HG02884 (cell line): Measurements from ENCODE around the gene UGGT1.

ENCODE experiments used
- ATAC-seq: cut with Tn5 transposase; IDR thresholded peaks from one replicate; pipeline ENCODE4 v1.9.1; 2021; ENCODE audit warnings: mild to moderate bottlenecking, moderate library complexity; ENCODE audit not compliant: unreplicated experiment

Gene UGGT1

GRCh38 chr2:128215897-128216642 lies 125.1 kb downstream of the UGGT1 start:
- ATAC-seq, result no peak

- ATAC-seq, result no peak
Measured at GRCh38 chr2:128217671-128218070, 126.7 kb downstream of the UGGT1 start.

- ATAC-seq, result no peak
Measured at GRCh38 chr2:128219891-128220290, 128.9 kb downstream of the UGGT1 start.

GRCh38 chr2:128227862-128228261 lies 136.9 kb downstream of the UGGT1 start:
- no peak for ATAC-seq

GRCh38 chr2:128228894-128229293 lies 137.9 kb downstream of the UGGT1 start:
- ATAC-seq, result no peak

- ATAC-seq, result peak; percentile 95
Measured at GRCh38 chr2:128232965-128233789, 142.2 kb downstream of the UGGT1 start.

GRCh38 chr2:128233790-128234395 lies 142.9 kb downstream of the UGGT1 start:
- ATAC-seq, result no peak

- no peak for ATAC-seq
Measured at GRCh38 chr2:128234613-128235012, 143.6 kb downstream of the UGGT1 start.

GRCh38 chr2:128235581-128235980 lies 144.6 kb downstream of the UGGT1 start:
- no peak for ATAC-seq

GRCh38 chr2:128236491-128237035 lies 145.6 kb downstream of the UGGT1 start:
- no peak for ATAC-seq

GRCh38 chr2:128237081-128237534 lies 146.1 kb downstream of the UGGT1 start:
- no peak for ATAC-seq

- no peak for ATAC-seq
Measured at GRCh38 chr2:128237911-128238697, 147.1 kb downstream of the UGGT1 start.

- no peak for ATAC-seq
Measured at GRCh38 chr2:128241896-128242295, 150.9 kb downstream of the UGGT1 start.
